Esophagus mucosa (tissue), 1 donor: ENCODE data around the gene LIAS. TPM values are rescaled to one million over a fixed set of nuclear protein-coding genes. Genes with fewer than 3 reads are reported as not detected.
"Not testable (repeated sequence)": the region's sequence is repeated elsewhere in the genome, so short reads cannot be mapped to it uniquely, and the experiment has no call there.

Experiments used
- ATAC-seq: fragments of 200-7000 bp; cut with Tn5 transposase; one replicate; pipeline ENCODE4 v1.9.1; 2020
- total RNA-seq: library from RNA; stranded (reverse); gene quantifications from one replicate; pipeline ENCODE4 v1.2.4, GENCODE V29; 2023
- donor health status: DM: yes; HTN: yes; CAD: no.

The LIAS gene
- total RNA-seq, result 13.7 TPM

GRCh38 chr4:39458505-39459300, at the start of gene LIAS, which contains the start of gene RPL9:
Gene LIAS, plus strand, starts transcription at chr4:39459056. Its CDS starts 62 bp downstream, at chr4:39459118.
Gene RPL9, minus strand, starts transcription at chr4:39458922. Its CDS starts 483 bp downstream, at chr4:39458439.
- ATAC-seq, result peak; percentile 97

- ATAC-seq, result no peak
These were observed 48.4 kb upstream of the LIAS start for GRCh38 chr4:39410415-39410814.

GRCh38 chr4:39411561-39411960, 47.3 kb upstream of the LIAS start:
- not testable (repeated sequence) for ATAC-seq

- ATAC-seq, result no peak
These were observed 43.1 kb upstream of the LIAS start for GRCh38 chr4:39415678-39416283.

GRCh38 chr4:39422247-39422646, 36.6 kb upstream of the LIAS start:
- no peak for ATAC-seq

GRCh38 chr4:39425297-39425696, 33.6 kb upstream of the LIAS start:
- not testable (repeated sequence) for ATAC-seq

- no peak for ATAC-seq
These were observed 32.1 kb upstream of the LIAS start for GRCh38 chr4:39426728-39427127.

- peak; percentile 79 for ATAC-seq
These were observed 31.2 kb upstream of the LIAS start for GRCh38 chr4:39427520-39428114.

GRCh38 chr4:39429476-39430334, 29.2 kb upstream of the LIAS start:
- ATAC-seq, result no peak

GRCh38 chr4:39433878-39434492, 24.9 kb upstream of the LIAS start:
- no peak for ATAC-seq

GRCh38 chr4:39435659-39436563, 22.9 kb upstream of the LIAS start:
- ATAC-seq, result no peak

- ATAC-seq, result no peak
These were observed 17.3 kb upstream of the LIAS start for GRCh38 chr4:39441593-39441992.

GRCh38 chr4:39442998-39443397, 15.9 kb upstream of the LIAS start:
- ATAC-seq, result no peak

- no peak for ATAC-seq
These were observed 12.4 kb upstream of the LIAS start for GRCh38 chr4:39446483-39446841.

GRCh38 chr4:39446842-39447573, 11.8 kb upstream of the LIAS start:
- peak; percentile 95 for ATAC-seq

- ATAC-seq, result no peak
These were observed 8.2 kb upstream of the LIAS start for GRCh38 chr4:39450618-39451017.

- no peak for ATAC-seq
These were observed 7.3 kb upstream of the LIAS start for GRCh38 chr4:39451423-39452023.

- ATAC-seq, result no peak
These were observed 6.5 kb upstream of the LIAS start for GRCh38 chr4:39452153-39452859.

GRCh38 chr4:39452860-39453587, 5.8 kb upstream of the LIAS start:
- no peak for ATAC-seq
